Stimulated activated CD4-positive, alpha-beta T cell treated with anti-CD3 and anti-CD28 coated beads, Interleukin-1b, Interleukin-23, amount 100 ng/mL, for 1 hour (primary cell): ENCODE data around the gene PPM1K.

Experiments used
- DNase-seq, 2 donors: peaks; one replicate each; pipeline ENCODE4 v3.0.0-alpha.2; 2020; ENCODE audit warnings: low read depth in 2 of 2

Gene PPM1K

DNA sequence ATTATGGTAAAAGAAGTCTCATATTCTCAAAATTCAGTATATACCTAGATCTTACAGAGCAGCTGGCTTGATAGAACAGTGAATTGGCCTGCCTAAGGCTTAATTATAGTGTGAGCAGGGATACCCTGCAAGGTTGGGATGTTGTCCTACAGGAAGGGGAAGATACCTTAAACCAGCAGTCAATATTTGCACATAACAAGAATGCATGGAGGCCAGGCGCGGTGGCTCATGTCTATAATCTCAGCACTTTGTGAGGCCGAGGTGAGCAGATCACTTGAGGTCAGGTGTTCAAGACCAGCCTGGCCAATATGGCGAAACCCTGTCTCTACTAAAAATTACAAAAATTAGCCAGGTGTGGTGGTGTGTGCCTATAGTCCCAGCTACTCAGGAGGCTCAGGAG, 67.2 kb downstream of the PPM1K start:
- DNase-seq: no peak

DNA sequence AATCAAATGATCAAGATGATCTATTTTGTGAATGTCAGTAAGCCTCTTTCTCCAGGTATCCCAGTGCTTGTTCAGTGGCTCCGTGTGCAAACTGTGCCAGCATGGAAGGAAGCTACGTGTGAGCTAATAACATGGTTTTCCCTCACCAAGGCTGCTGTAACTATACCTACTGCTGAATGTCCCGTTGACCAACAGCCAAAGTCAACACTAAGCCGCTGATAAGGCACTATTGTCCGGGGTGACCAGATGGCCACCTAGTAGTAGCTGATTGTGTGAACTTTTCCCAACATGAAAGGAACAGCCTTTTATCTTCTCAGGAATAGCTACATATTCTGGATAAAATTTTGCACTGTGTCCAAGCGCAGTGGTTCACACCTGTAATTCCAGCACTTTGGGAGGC, 68.0 kb downstream of the PPM1K start:
- no peak for DNase-seq

DNA sequence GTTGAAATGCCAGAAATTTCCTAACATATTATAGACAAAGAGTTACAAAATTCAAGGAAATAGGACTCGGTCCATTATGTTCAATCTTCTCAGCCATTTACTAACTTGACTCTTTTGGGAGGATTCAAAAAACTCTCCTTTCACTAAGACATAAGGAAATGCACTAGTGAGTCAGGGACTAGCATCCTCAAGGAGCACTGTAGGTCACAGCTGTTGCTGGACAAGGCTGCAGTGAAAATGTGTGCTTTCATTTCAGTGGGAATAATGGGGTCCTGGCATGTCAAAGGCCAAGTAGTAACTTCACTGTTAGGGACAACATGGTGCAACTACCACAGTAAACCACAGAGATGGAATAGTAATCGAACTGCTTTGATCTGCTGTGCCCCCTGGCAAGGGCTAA, 69.0 kb downstream of the PPM1K start:
- DNase-seq: no peak

DNA sequence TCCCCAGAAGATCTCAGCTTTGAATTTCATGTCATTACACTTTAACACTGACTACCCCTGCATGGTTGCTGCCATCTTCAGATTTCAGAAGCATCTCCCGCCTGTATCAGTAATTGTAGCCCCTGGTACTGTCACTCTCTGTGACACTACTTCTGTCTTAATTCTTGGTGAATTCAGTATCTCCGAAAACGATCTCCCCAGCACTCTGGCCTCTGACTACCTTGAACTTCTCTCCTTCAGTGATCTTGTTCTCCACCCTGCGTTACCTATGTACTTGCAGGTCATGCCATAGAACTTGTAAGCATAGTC, 72.2 kb downstream of the PPM1K start:
- DNase-seq: no peak

DNA sequence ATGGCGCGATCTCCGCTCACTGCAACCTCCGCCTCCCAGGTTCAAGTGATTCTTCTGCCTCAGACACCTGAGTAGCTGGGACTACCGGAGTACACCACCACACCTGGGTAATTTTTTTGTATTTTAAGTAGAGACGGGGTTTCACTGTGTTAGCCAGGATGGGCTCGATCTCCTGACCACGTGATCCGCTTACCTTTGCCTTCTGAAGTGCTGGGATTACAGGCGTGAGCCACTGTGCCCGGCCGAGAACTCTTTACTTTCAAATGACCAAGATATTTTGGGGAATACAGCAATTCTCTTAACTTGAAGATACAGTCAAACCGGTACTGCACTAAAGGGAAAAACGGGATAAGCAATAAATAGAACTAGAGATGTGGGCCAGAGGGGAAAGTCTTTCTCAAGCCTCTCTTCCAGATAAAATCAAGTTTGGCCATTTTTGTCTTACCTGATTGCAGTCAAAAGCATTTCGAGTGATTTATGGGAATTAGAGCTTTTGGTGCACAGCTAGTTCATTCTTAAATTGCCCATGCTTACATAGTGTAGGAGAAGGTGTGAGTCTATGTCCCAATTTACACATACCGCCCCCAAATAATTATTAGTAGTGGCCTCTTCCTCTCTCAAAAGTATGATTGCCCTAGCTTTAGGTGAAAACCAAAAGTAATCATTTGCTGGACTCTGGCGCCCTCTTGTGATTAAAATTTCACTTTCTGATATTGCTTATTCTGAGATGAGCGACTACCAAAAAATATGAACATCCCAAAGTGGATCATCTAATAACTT, 72.7 kb downstream of the PPM1K start:
- peak; percentile 4 to 18 for DNase-seq

DNA sequence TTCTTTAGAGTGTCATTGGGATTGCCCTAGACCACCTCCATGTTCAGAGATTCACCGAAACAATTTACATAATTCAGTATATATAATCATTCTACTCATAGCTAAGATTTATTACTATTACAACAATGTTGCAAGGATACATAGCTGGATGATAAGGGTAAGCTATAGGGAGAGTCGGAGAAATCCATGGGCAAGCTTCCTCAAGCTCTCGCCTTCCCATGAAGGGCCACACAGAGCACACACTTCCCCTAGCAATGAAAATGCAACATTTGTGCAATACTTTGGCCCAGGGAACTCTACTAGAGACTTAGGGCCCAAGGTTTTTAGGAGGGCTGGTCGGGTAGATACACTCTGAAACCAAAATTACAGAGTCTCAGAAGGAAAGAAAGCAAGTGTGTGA, 76.2 kb downstream of the PPM1K start:
- DNase-seq: no peak
